ENCODE measurements around the gene TECPR2. TPM values are rescaled to one million over a fixed set of nuclear protein-coding genes. Genes with fewer than 3 reads are reported as not detected.

Gene TECPR2
- total RNA-seq, 1 donor from 2014 or later: 19.9 TPM

DNA sequence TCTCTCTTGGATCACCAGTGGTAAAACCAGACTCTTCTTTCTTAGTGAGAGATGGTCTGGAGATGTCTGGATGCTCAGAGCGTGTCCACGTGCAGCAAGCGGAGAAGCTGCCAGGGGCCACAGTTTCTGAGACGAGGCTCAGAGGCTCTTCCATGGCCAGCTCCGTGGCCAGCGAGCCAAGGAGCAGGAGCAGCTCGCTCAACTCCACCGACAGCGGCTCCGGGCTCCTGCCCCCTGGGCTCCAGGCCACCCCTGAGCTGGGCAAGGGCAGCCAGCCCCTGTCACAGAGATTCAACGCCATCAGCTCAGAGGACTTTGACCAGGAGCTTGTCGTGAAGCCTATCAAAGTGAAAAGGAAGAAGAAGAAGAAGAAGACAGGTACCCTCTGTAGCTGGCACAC is 69.0 kb downstream of the TECPR2 start:
- DNase-seq (ENCODE audit: low read depth) (no peak), FAIRE-seq (no peak)
- Mint-ChIP-seq H3K4me1 (ENCODE audit: low read depth, unreplicated experiment) (no peaks in the 10 kb centered on the region), H3K4me3 (ENCODE audit: unreplicated experiment) (no peak overlapping the region), H3K27ac (ENCODE audit: unreplicated experiment) (no peak overlapping the region), H3K36me3 (ENCODE audit: low read depth, unreplicated experiment) (peaks cover 24% of the 10 kb centered on the region), H3K27me3 (ENCODE audit: low read depth, unreplicated experiment) (no peaks in the 10 kb centered on the region), H3K9me3 (ENCODE audit: unreplicated experiment) (peaks cover 5% of the 10 kb centered on the region)
- Histone ChIP-seq H3K4me1 (ENCODE audit: insufficient read depth, low read length) (no peaks in the 10 kb centered on the region), H3K27ac (ENCODE audit: low read depth, low read length) (no peak overlapping the region), H3K9me3 (ENCODE audit: insufficient read depth, low read depth, low read length) (no peaks in the 10 kb centered on the region), H2AFZ (ENCODE audit: low read depth, low read length) (no peak overlapping the region), H3K9ac (ENCODE audit: low read length) (no peak overlapping the region), H3K4me3 (ENCODE audit: insufficient read depth, low read depth, low read length) (no peak overlapping the region), H3K36me3 (ENCODE audit: insufficient read depth, low read length) (peaks cover 12% of the 10 kb centered on the region), H3K4me2 (ENCODE audit: low read length) (no peak overlapping the region), H3K27me3 (ENCODE audit: insufficient read depth, low read length) (no peaks in the 10 kb centered on the region), H4K20me1 (ENCODE audit: insufficient read depth, low read length) (no peaks in the 10 kb centered on the region), H3K79me2 (ENCODE audit: insufficient read depth, low read length) (no peaks in the 10 kb centered on the region)
- TF ChIP-seq, protein P1, sequence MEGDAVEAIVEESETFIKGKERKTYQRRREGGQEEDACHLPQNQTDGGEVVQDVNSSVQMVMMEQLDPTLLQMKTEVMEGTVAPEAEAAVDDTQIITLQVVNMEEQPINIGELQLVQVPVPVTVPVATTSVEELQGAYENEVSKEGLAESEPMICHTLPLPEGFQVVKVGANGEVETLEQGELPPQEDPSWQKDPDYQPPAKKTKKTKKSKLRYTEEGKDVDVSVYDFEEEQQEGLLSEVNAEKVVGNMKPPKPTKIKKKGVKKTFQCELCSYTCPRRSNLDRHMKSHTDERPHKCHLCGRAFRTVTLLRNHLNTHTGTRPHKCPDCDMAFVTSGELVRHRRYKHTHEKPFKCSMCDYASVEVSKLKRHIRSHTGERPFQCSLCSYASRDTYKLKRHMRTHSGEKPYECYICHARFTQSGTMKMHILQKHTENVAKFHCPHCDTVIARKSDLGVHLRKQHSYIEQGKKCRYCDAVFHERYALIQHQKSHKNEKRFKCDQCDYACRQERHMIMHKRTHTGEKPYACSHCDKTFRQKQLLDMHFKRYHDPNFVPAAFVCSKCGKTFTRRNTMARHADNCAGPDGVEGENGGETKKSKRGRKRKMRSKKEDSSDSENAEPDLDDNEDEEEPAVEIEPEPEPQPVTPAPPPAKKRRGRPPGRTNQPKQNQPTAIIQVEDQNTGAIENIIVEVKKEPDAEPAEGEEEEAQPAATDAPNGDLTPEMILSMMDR (IDR thresholded peaks at IDR 0.05; ENCODE audit: insufficient read depth, low read depth, low read length): no peak
- no peak for TF ChIP-seq EZH2 (IDR thresholded peaks at IDR 0.05; ENCODE audit: insufficient read depth, low read length)

DNA sequence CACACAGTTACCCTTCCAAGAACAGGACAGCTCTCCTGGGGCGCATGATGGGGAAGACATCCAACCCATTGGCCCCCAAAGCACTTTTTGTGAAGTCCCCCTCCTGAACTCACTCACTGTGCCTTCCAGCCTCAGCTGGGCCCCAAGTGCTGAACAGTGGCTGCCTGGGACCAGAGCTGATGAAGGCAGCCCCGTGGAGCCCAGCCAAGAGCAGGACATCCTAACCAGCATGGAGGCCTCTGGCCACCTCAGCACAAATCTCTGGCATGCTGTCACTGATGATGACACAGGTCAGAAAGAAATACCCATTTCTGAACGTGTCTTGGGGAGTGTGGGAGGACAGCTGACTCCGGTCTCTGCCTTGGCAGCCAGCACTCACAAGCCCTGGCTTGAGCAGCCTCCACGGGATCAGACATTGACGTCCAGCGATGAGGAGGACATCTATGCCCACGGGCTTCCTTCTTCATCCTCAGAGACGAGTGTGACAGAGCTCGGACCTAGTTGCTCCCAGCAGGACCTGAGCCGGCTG is 72.0 kb downstream of the TECPR2 start:
- no peak for DNase-seq (ENCODE audit: low read depth)
- Histone ChIP-seq H3K79me2 (ENCODE audit: insufficient read depth, low read length) (no peaks in the 10 kb centered on the region), H3K4me2 (ENCODE audit: low read length) (no peak overlapping the region), H3K27ac (ENCODE audit: low read depth, low read length) (no peak overlapping the region), H4K20me1 (ENCODE audit: insufficient read depth, low read length) (peaks cover 5% of the 10 kb centered on the region), H3K27me3 (ENCODE audit: insufficient read depth, low read length) (no peaks in the 10 kb centered on the region), H3K9me3 (ENCODE audit: insufficient read depth, low read depth, low read length) (no peaks in the 10 kb centered on the region), H3K4me3 (ENCODE audit: insufficient read depth, low read depth, low read length) (no peak overlapping the region), H3K9ac (ENCODE audit: low read length) (no peak overlapping the region), H3K4me1 (ENCODE audit: insufficient read depth, low read length) (peaks cover 3% of the 10 kb centered on the region), H3K36me3 (ENCODE audit: insufficient read depth, low read length) (peaks cover 7% of the 10 kb centered on the region), H2AFZ (ENCODE audit: low read depth, low read length) (no peak overlapping the region)
- Mint-ChIP-seq H3K4me3 (ENCODE audit: unreplicated experiment) (no peak overlapping the region), H3K27me3 (ENCODE audit: low read depth, unreplicated experiment) (no peaks in the 10 kb centered on the region), H3K4me1 (ENCODE audit: low read depth, unreplicated experiment) (no peaks in the 10 kb centered on the region), H3K9me3 (ENCODE audit: unreplicated experiment) (no peaks in the 10 kb centered on the region), H3K36me3 (ENCODE audit: low read depth, unreplicated experiment) (peaks cover 11% of the 10 kb centered on the region), H3K27ac (ENCODE audit: unreplicated experiment) (no peak overlapping the region)
- no peak for FAIRE-seq
- no peak for TF ChIP-seq EZH2 (IDR thresholded peaks at IDR 0.05; ENCODE audit: insufficient read depth, low read length)
- TF ChIP-seq, protein P1 (IDR thresholded peaks at IDR 0.05; ENCODE audit: insufficient read depth, low read depth, low read length): no peak

Measured in astrocyte (in vitro differentiated cells and primary cell).